Transverse colon (tissue), 4 donors: ENCODE data around the gene ENDOV.

Source experiments
- CTCF ChIP-seq, 5 experiments: fragments of 200-600 bp in 3 of 5; fragments of 450-650 bp in 2 of 5; sonication (generic) in 3 of 5; IDR thresholded peaks; 1 replicate in 2 of 5; 2 replicates in 3 of 5; pipeline ENCODE4 v1.5.1; 2016 to 2017; ENCODE audit warnings: antibody characterized with exemption in 5 of 5, inconsistent platforms in 3 of 5, mild to moderate bottlenecking in 2 of 5, moderate library complexity in 1 of 5
- EP300 ChIP-seq: sonication (generic); formaldehyde crosslinking; IDR thresholded peaks from one replicate; pipeline ENCODE4 v1.6.1; 2017; ENCODE audit warnings: antibody characterized with exemption, low read depth
- POLR2AphosphoS5 ChIP-seq, 3 donors: sonication (generic); formaldehyde crosslinking; IDR thresholded peaks; one replicate each; pipeline ENCODE4 v1.6.1; 2016; ENCODE audit warnings: antibody characterized with exemption in 3 of 3

GRCh38 chr17:80453126-80453997 lies 38.4 kb downstream of the ENDOV start:
- TF ChIP-seq CTCF (IDR thresholded peaks at IDR 0.05), result no peak
- no peak for TF ChIP-seq EP300
- TF ChIP-seq POLR2AphosphoS5 (IDR thresholded peaks at IDR 0.05), result no peak
